AG09309 (cell line): Measurements from ENCODE around the gene MLH1.

Experiments
- DNase-seq: peaks from one replicate; pipeline ENCODE4 v3.0.0-alpha.2; 2010; ENCODE audit warnings: low read depth
- H3K4me3 ChIP-seq: 2 replicates; pipeline ENCODE4 v1.5.1; 2011; ENCODE audit warnings: mild to moderate bottlenecking, low read depth, low read length, moderate library complexity; ENCODE audit not compliant: control insufficient read depth
- TF ChIP-seq, protein P1 (sequence below): IDR thresholded peaks from 2 replicates; pipeline ENCODE4 v1.5.1; 2011; ENCODE audit warnings: mild to moderate bottlenecking, low read depth, low read length, inconsistent platforms; ENCODE audit not compliant: insufficient read depth, control insufficient read depth; ENCODE audit errors: missing control alignments

The MLH1 gene

GRCh38 chr3:37029516-37030163 is 36.3 kb downstream of the MLH1 start:
- TF ChIP-seq, protein P1, sequence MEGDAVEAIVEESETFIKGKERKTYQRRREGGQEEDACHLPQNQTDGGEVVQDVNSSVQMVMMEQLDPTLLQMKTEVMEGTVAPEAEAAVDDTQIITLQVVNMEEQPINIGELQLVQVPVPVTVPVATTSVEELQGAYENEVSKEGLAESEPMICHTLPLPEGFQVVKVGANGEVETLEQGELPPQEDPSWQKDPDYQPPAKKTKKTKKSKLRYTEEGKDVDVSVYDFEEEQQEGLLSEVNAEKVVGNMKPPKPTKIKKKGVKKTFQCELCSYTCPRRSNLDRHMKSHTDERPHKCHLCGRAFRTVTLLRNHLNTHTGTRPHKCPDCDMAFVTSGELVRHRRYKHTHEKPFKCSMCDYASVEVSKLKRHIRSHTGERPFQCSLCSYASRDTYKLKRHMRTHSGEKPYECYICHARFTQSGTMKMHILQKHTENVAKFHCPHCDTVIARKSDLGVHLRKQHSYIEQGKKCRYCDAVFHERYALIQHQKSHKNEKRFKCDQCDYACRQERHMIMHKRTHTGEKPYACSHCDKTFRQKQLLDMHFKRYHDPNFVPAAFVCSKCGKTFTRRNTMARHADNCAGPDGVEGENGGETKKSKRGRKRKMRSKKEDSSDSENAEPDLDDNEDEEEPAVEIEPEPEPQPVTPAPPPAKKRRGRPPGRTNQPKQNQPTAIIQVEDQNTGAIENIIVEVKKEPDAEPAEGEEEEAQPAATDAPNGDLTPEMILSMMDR: no peak
- H3K4me3 ChIP-seq: no peak overlapping the region
- no peak for DNase-seq

GRCh38 chr3:37030588-37030987 is 37.3 kb downstream of the MLH1 start:
- DNase-seq: no peak

GRCh38 chr3:37031096-37031682 is 37.9 kb downstream of the MLH1 start:
- TF ChIP-seq, protein P1: no peak
- DNase-seq: no peak
- H3K4me3 ChIP-seq: no peak overlapping the region

More at GRCh38 chr3:37030588-37030987, 37.3 kb downstream of the MLH1 start:
- TF ChIP-seq, protein P1: no peak
- no peak overlapping the region for H3K4me3 ChIP-seq

- TF ChIP-seq, protein P1: no peak
- no peak overlapping the region for H3K4me3 ChIP-seq
- DNase-seq: no peak
Measured at GRCh38 chr3:37032961-37033360, 39.6 kb downstream of the MLH1 start.

GRCh38 chr3:37037352-37037751 is 44.0 kb downstream of the MLH1 start:
- H3K4me3 ChIP-seq: no peak overlapping the region
- no peak for DNase-seq
- TF ChIP-seq, protein P1: no peak

DNA sequence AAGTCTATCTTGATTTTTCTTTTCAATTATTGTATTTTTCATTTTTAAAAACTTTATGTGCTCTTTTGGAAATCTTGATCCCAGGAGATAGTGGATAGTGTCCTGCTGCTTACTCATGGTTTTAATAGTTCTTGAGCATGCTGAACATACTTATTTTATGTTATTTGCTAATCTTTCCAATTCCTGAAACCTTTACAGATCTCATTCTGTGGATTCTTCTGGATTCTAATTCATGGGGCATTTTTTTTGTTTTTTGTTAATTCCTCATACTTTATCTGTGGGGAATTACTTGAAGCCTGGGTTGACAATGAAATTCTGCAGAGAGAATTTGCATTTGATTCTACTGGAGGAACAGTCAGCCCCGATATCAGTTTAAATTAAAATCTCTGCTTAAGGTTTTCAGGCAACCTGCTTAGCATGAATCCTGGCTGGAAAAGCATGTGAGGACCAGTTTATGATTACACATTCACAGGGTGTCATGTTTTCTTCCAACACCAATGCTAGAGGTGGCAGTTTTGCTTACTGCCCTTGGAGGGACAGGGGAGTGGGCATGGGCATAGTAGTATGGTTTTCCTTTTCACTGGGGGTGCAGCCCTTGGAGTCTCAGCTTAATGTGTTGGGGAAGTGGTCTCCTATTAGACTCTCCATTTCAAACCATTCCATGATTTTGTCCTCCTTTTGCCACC is 46.0 kb downstream of the MLH1 start:
- no peak for DNase-seq
- TF ChIP-seq, protein P1: no peak
- H3K4me3 ChIP-seq: no peak overlapping the region
